ENCODE data around the gene INPP5A. TPM values are rescaled to one million over a fixed set of nuclear protein-coding genes. Genes with fewer than 3 reads are reported as not detected.

Gene INPP5A
- total and polyA plus RNA-seq, 2 of the 13 experiments (the other 11 are each of a cell fraction or from before 2014, with no cell fraction given): 17.5 to 37.9 TPM

- TF ChIP-seq HINFP (CRISPR knock-in tag; IDR thresholded peaks at IDR 0.05; ENCODE audit: low read depth) (no peak), MYC (CRISPR knock-in tag; IDR thresholded peaks at IDR 0.05; ENCODE audit: borderline replicate concordance) (no peak; the same call in 1 of the 2 replicates), MTA3 (CRISPR knock-in tag; IDR thresholded peaks at IDR 0.05) (no peak), ZNF883 (CRISPR knock-in tag; IDR thresholded peaks at IDR 0.05; ENCODE audit: not compliant biosample characterization) (no peak), PLRG1 (conservative IDR thresholded peaks at IDR 0.05) (no peak), ZNF557 (CRISPR knock-in tag; IDR thresholded peaks at IDR 0.05) (no peak), ZNF792 (CRISPR knock-in tag; IDR thresholded peaks at IDR 0.05) (no peak; the same call in 1 of the 2 replicates), THAP8 (CRISPR knock-in tag; IDR thresholded peaks at IDR 0.05; ENCODE audit: borderline replicate concordance) (no peak), ZNF768 (CRISPR knock-in tag; IDR thresholded peaks at IDR 0.05) (no peak), U2AF2 (IDR thresholded peaks at IDR 0.05; ENCODE audit: low read depth, low read length) (no peak), IKZF5 (CRISPR knock-in tag; IDR thresholded peaks at IDR 0.05) (0 out of 2 replicates have a peak, but pooled peaks have one; percentile 21), RAD21 (CRISPR knock-in tag; IDR thresholded peaks at IDR 0.05) (no peak), AKAP8 (CRISPR knock-in tag; IDR thresholded peaks at IDR 0.05) (no peak), ZSCAN5A (CRISPR knock-in tag; IDR thresholded peaks at IDR 0.05; ENCODE audit: borderline replicate concordance) (no peak), MBD4 (IDR thresholded peaks at IDR 0.05; ENCODE audit: borderline replicate concordance, low read length) (no peak), AHR (CRISPR knock-in tag; IDR thresholded peaks at IDR 0.05) (no peak), ARID3A (IDR thresholded peaks at IDR 0.05; ENCODE audit: low read depth, low read length) (no peak), MAX (IDR thresholded peaks at IDR 0.05) (peak; percentile 63), GMEB2 (CRISPR knock-in tag; IDR thresholded peaks at IDR 0.05; ENCODE audit: low read depth) (no peak), MEF2D (CRISPR knock-in tag; IDR thresholded peaks at IDR 0.05) (0 out of 2 replicates have a peak, but pooled peaks have one; percentile 26)
Measured at GRCh38 chr10:132685101-132685891, 147.7 kb downstream of the INPP5A start (continued).

All from HepG2 (cell line).